NK-92 (cell line): ENCODE data around the gene EID2B.

Experiments
- DNase-seq: peaks from one replicate; lab custom pipeline; 2025; ENCODE audit not compliant: unreplicated experiment; lab: John Stamatoyannopoulos, UW

Gene EID2B

DNA sequence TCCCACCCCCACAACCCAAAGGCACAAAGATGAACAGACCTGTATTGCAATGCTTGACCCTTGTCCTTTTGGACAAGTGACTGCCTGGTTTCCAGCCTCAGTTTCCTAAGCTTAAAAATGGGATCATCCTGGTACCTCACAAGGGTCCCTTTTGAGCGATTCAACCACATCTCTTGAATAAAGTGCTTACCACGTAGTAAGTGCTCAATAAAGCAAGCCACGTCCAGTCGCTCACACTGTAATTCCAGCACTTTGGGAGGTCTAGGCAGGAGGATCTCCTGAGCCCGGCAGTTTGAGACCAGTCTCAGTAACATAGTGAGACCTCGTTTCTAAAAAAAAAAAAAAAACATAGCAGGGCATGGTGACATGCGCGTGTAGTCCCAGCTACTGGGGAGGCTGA lies 32.7 kb downstream of the EID2B start:
- DNase-seq, result no peak

- no peak for DNase-seq
Measured at GRCh38 chr19:39498798-39499642, 33.6 kb downstream of the EID2B start, which contains the start of gene DLL3. DLL3 (plus strand) TSS chr19:39498947; CDS start chr19:39498975, 28 bp downstream.

DNA sequence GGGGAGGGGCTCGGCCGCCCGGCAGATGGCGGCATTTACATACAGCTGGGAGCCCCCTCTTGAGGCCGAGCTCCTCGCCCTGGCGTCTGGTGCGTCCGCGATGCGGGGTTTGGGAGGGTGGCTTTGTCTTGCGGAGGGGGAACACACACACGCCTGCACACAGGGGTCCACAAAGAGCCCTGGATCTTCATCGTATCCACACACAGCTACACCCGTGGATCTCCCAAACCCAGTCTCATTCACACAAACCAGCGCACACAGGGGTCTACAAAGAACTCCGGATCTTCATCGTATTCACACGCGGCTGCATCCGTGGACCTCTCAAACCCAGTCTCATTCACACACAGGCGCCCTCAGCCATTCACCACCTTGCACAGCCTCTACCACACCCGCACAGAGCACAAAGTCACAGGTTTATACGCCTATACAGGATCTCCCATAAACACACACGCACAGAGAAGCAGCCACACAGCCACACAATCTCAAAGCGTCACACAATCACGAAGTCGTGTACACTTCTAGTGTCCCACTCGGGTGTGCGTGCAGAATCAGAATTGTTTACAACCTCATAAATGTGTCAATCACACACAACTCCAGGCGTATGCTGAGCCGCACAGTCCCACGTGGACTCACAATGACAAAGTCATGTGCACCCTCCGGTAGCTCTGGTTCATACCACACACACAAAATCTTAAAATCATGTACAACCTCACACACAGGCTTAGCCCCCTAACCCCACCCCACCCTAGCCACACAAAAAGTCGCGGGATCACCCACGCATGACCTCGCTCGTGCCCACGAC lies 34.5 kb downstream of the EID2B start:
- DNase-seq, result no peak

GRCh38 chr19:39497701-39497995 lies 35.0 kb downstream of the EID2B start:
- no peak for DNase-seq

DNA sequence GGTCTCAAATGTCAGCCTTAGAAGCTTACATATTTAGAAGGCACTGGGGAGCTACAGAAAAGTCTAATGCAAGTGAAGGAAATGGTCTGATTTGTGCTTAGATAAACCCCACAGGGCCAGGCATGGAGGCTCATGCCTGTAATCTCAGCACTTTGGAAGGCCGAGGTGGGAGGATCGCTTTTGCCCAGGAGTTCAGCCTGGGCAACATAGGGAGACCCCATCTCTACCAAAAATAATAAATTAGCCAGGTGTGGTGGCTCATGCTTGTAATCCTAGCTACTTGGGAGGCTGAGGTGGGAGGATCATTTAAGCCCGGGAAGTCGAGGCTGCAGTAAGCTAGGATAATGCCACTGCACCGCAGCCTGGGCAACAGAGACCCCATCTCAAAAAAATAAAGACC lies 36.6 kb downstream of the EID2B start:
- no peak for DNase-seq

DNA sequence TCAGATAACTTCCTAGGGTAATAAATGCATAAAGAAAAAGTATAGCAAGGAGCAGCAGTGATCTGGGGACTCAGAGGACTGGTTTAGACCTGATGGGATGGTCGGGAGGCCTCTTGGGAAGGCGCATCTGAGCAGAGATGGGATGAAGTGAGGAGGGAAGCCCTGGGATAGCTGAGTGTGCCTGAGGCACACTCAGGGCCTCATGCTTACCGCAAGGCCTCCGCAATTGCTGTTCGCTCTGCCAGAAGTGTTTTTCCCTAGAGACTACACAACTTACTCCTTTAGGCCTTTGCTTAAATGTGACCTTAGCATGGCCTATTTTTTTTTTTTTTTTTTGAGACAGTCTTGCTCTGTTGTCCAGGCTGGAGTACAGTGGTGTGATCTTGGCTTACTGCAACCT lies 38.0 kb downstream of the EID2B start:
- no peak for DNase-seq

GRCh38 chr19:39492788-39493187 lies 39.9 kb downstream of the EID2B start:
- DNase-seq, result no peak

- DNase-seq, result no peak
Measured at GRCh38 chr19:39492225-39492624, 40.4 kb downstream of the EID2B start.

GRCh38 chr19:39489756-39490155 lies 42.9 kb downstream of the EID2B start:
- DNase-seq, result no peak

DNA sequence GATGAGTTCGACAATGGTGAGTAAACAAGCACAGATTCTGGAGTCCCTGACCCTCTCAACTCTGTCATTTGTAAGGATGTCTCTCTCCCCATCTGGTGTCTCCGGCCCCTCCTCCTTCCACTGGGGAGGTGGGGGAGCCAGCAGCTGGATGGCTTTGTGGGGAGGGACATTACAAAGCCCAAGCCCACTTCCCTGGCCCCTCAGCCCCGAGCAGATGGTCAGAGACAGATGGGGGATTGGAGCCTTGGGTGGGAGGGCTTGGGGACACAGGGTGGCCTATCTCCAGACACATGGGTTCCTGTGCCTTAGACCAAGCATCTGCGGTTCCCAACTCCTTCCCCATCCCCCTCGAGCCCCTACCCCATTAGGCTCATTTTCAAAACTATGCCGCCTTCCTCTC lies 49.5 kb downstream of the EID2B start:
- DNase-seq, result no peak

- DNase-seq, result no peak
Measured at GRCh38 chr19:39481676-39482075, 51.0 kb downstream of the EID2B start.

GRCh38 chr19:39481229-39481545 lies 51.5 kb downstream of the EID2B start:
- DNase-seq, result no peak
